H9 (cell line): ENCODE measurements around the gene DLG2. TPM values are rescaled to one million over a fixed set of nuclear protein-coding genes. Genes with fewer than 3 reads are reported as not detected.

Source experiments
- DNase-seq: peaks from one replicate; pipeline ENCODE4 v3.0.0-alpha.2; 2017
- H2AFZ ChIP-seq: one replicate; pipeline ENCODE4 v1.6.1; 2013; ENCODE audit warnings: mild to moderate bottlenecking, low read length, control low read depth, moderate library complexity
- H2AK5ac ChIP-seq: 2 replicates; pipeline ENCODE4 v1.6.1; 2013; ENCODE audit warnings: low read length, control low read depth, mixed read lengths; ENCODE audit not compliant: insufficient read length
- H2BK120ac ChIP-seq: one replicate; pipeline ENCODE4 v1.6.1; 2013; ENCODE audit warnings: low read depth, mild to moderate bottlenecking, low read length, control low read depth, inconsistent platforms; ENCODE audit not compliant: poor library complexity, severe bottlenecking
- H2BK12ac ChIP-seq: 2 replicates; pipeline ENCODE4 v1.6.1; 2013; ENCODE audit warnings: low read length, control low read depth, mixed read lengths, low read depth; ENCODE audit not compliant: insufficient read length
- H2BK15ac ChIP-seq: 2 replicates; pipeline ENCODE4 v1.6.1; 2013; ENCODE audit warnings: low read depth, low read length, control low read depth
- H2BK20ac ChIP-seq: one replicate; pipeline ENCODE4 v1.6.1; 2013; ENCODE audit warnings: low read depth, mild to moderate bottlenecking, low read length, control low read depth, inconsistent platforms; ENCODE audit not compliant: poor library complexity, severe bottlenecking
- H2BK5ac ChIP-seq: 2 replicates; pipeline ENCODE4 v1.6.1; 2013; ENCODE audit warnings: low read length, control low read depth, mixed read lengths; ENCODE audit not compliant: insufficient read length
- H3K14ac ChIP-seq: 2 replicates; pipeline ENCODE4 v1.6.1; 2013; ENCODE audit warnings: low read length, control low read depth; ENCODE audit not compliant: insufficient read depth
- H3K18ac ChIP-seq: 2 replicates; pipeline ENCODE4 v1.6.1; 2013; ENCODE audit warnings: low read depth, mild to moderate bottlenecking, mixed read lengths, low read length, control low read depth; ENCODE audit not compliant: insufficient read length
- H3K23ac ChIP-seq: 2 replicates; pipeline ENCODE4 v1.6.1; 2013; ENCODE audit warnings: low read length, control low read depth, mixed read lengths, low read depth; ENCODE audit not compliant: insufficient read length
- H3K23me2 ChIP-seq: 2 replicates; pipeline ENCODE4 v1.6.1; 2013; ENCODE audit warnings: low read depth, mild to moderate bottlenecking, mixed read lengths, low read length, control low read depth; ENCODE audit not compliant: insufficient read length, poor library complexity, severe bottlenecking
- H3K27ac ChIP-seq: 2 replicates; pipeline ENCODE4 v1.5.1; 2013; ENCODE audit warnings: low read length, control low read depth, mixed read lengths, low read depth; ENCODE audit not compliant: insufficient read length
- H3K27me3 ChIP-seq: 2 replicates; pipeline ENCODE4 v1.6.1; 2013; ENCODE audit warnings: low read length, control low read depth, inconsistent platforms; ENCODE audit not compliant: insufficient read depth
- H3K4ac ChIP-seq: 2 replicates; pipeline ENCODE4 v1.6.1; 2013; ENCODE audit warnings: low read depth, mild to moderate bottlenecking, control low read depth, inconsistent platforms, low read length, moderate library complexity
- H3K4me1 ChIP-seq: 2 replicates; pipeline ENCODE4 v1.6.1; 2013; ENCODE audit warnings: low read length, control low read depth, inconsistent platforms; ENCODE audit not compliant: insufficient read depth
- H3K4me2 ChIP-seq: 2 replicates; pipeline ENCODE4 v1.6.1; 2013; ENCODE audit warnings: low read length, control low read depth, mixed read lengths; ENCODE audit not compliant: insufficient read length, insufficient read depth
- H3K56ac ChIP-seq: 2 replicates; pipeline ENCODE4 v1.6.1; 2013; ENCODE audit warnings: low read depth, mild to moderate bottlenecking, mixed read lengths, low read length, control low read depth; ENCODE audit not compliant: insufficient read length
- H3K79me1 ChIP-seq: 2 replicates; pipeline ENCODE4 v1.6.1; 2013; ENCODE audit warnings: low read depth, mild to moderate bottlenecking, moderate library complexity, low read length, control low read depth, inconsistent platforms; ENCODE audit not compliant: insufficient read depth, poor library complexity, severe bottlenecking
- H3K79me2 ChIP-seq: 2 replicates; pipeline ENCODE4 v1.6.1; 2013; ENCODE audit warnings: low read length, control low read depth, inconsistent platforms; ENCODE audit not compliant: insufficient read depth
- H3K9ac ChIP-seq: 2 replicates; pipeline ENCODE4 v1.6.1; 2013; ENCODE audit warnings: low read length, control low read depth, mixed read lengths; ENCODE audit not compliant: insufficient read length; ENCODE audit errors: extremely low read depth
- H3K9me3 ChIP-seq: one replicate; pipeline ENCODE4 v1.6.1; 2013; ENCODE audit warnings: low read depth, low read length, inconsistent platforms; ENCODE audit not compliant: control insufficient read depth
- H3T11ph ChIP-seq: one replicate; pipeline ENCODE4 v1.6.1; 2013; ENCODE audit warnings: mild to moderate bottlenecking, low read length, control low read depth, inconsistent platforms
- H4K20me1 ChIP-seq: one replicate; pipeline ENCODE4 v1.6.1; 2013; ENCODE audit not compliant: control insufficient read depth, insufficient read length, insufficient read depth
- H4K5ac ChIP-seq: 2 replicates; pipeline ENCODE4 v1.6.1; 2013; ENCODE audit warnings: low read depth, mild to moderate bottlenecking, mixed read lengths, low read length, control low read depth; ENCODE audit not compliant: insufficient read length
- H4K8ac ChIP-seq: replicated peaks from 2 replicates; pipeline ENCODE4 v1.6.1; 2013; ENCODE audit warnings: low read length, control low read depth, mixed read lengths, low read depth; ENCODE audit not compliant: insufficient read length
- H4K91ac ChIP-seq: 2 replicates; pipeline ENCODE4 v1.6.1; 2013; ENCODE audit warnings: low read depth, mild to moderate bottlenecking, moderate library complexity, mixed read lengths, low read length, control low read depth; ENCODE audit not compliant: insufficient read length
- H3K27ac Mint-ChIP-seq, 3 experiments: 2 replicates in 2 of 3; 3 replicates in 1 of 3; pipeline ENCODE4 v1.8.0; 2020 to 2021; ENCODE audit warnings: mixed read lengths in 3 of 3, mild to moderate bottlenecking in 1 of 3, moderate library complexity in 1 of 3
- H3K27me3 Mint-ChIP-seq: 2 replicates; pipeline ENCODE4 v1.8.0; 2021; ENCODE audit warnings: low read depth, mild to moderate bottlenecking, moderate library complexity, mixed read lengths
- H3K36me3 Mint-ChIP-seq, 3 experiments: 2 replicates in 2 of 3; 3 replicates in 1 of 3; pipeline ENCODE4 v1.8.0; 2020 to 2021; ENCODE audit warnings: low read depth in 3 of 3, mixed read lengths in 3 of 3; ENCODE audit not compliant: insufficient read depth in 1 of 3
- H3K4me1 Mint-ChIP-seq, 2 experiments: 2 replicates each; pipeline ENCODE4 v1.8.0; 2020; ENCODE audit warnings: mixed read lengths in 2 of 2
- H3K4me3 Mint-ChIP-seq, 2 experiments: 2 replicates in 1 of 2; 3 replicates in 1 of 2; pipeline ENCODE4 v1.8.0; 2020 to 2021; ENCODE audit warnings: mild to moderate bottlenecking in 2 of 2, mixed read lengths in 2 of 2, moderate library complexity in 1 of 2
- H3K9me3 Mint-ChIP-seq, 2 experiments: 2 replicates in 1 of 2; 3 replicates in 1 of 2; pipeline ENCODE4 v1.8.0; 2020; ENCODE audit warnings: mild to moderate bottlenecking in 2 of 2, mixed read lengths in 2 of 2, moderate library complexity in 1 of 2
- CTCF ChIP-seq: fragments of 200-600 bp; sonication (generic); conservative IDR thresholded peaks from 3 replicates; pipeline ENCODE4 v1.8.0; 2021; ENCODE audit warnings: antibody characterized with exemption, mild to moderate bottlenecking
- WGBS: extraction: QIAGEN DNeasy Blood & Tissue Kit; methylation state at CpG from one replicate; pipeline ENCODE4 v1.1.7; 2013; ENCODE audit warnings: missing lambda C conversion rate, low lambda C conversion rate, mixed read lengths; ENCODE audit not compliant: insufficient read length; ENCODE audit errors: extremely low coverage; 5-methylcytosine and 5-hydroxymethylcytosine counted together
- total RNA-seq: library from RNA; stranded (reverse); gene quantifications from 2 replicates; pipeline ENCODE4 v1.2.1, GENCODE V29; 2021

The DLG2 gene
- total RNA-seq, 1 experiment from 2014 or later: 8.0 TPM

- Histone ChIP-seq H2BK12ac (no peak overlapping the region), H3T11ph (no peak overlapping the region), H3K27me3 (no peaks in the 10 kb centered on the region), H4K20me1 (no peaks in the 10 kb centered on the region), H3K56ac (no peak overlapping the region), H3K79me2 (no peaks in the 10 kb centered on the region), H4K5ac (no peak overlapping the region), H3K4me2 (no peak overlapping the region), H3K4ac (no peak overlapping the region), H3K4me1 (no peaks in the 10 kb centered on the region), H3K14ac (no peak overlapping the region), H3K9me3 (no peaks in the 10 kb centered on the region), H3K18ac (no peak overlapping the region), H4K91ac (no peak overlapping the region), H3K27ac (no peak overlapping the region), H2BK120ac (no peak overlapping the region), H3K79me1 (no peaks in the 10 kb centered on the region), H2BK20ac (no peak overlapping the region), H4K8ac (no peak overlapping the region), H2BK15ac (no peak overlapping the region), H2BK5ac (no peak overlapping the region), H3K23ac (no peak overlapping the region), H2AK5ac (no peak overlapping the region), H3K23me2 (no peaks in the 10 kb centered on the region), H3K9ac (no peak overlapping the region), H2AFZ (no peak overlapping the region)
- no peak for DNase-seq
- no peak for TF ChIP-seq CTCF
- Mint-ChIP-seq H3K27ac (no peak overlapping the region), H3K9me3 (no peaks in the 10 kb centered on the region), H3K4me1 (peaks cover 0 to 4% of the 10 kb centered on the region in 2 experiments; a peak in 1 of 4 replicates), H3K4me3 (no peak overlapping the region), H3K36me3 (no peaks in the 10 kb centered on the region), H3K27me3 (peaks cover 2% of the 10 kb centered on the region; the same call in 1 of the 2 replicates)
- no CpG with 5 or more reads among the region's 1 CpG for WGBS
Observed at GRCh38 chr11:83835423-83835822, 1791.7 kb downstream of the DLG2 start.
